Smooth muscle cell (in vitro differentiated cells): ENCODE measurements around the gene TM9SF4. TPM values are rescaled to one million over a fixed set of nuclear protein-coding genes. Genes with fewer than 3 reads are reported as not detected.

Experiments used
- DNase-seq: peaks from one replicate; lab custom pipeline; 2025; ENCODE audit not compliant: unreplicated experiment; lab: John Stamatoyannopoulos, UW
- H2AFZ ChIP-seq: fragments of 200-600 bp; sonication (generic); 2 replicates; pipeline ENCODE4 v1.6.0; 2016; ENCODE audit warnings: antibody characterized with exemption, low read depth, mild to moderate bottlenecking
- H3F3A ChIP-seq: fragments of 200-600 bp; sonication (generic); 2 replicates; pipeline ENCODE4 v1.6.0; 2017; ENCODE audit warnings: antibody characterized with exemption, low read depth
- H3K27ac ChIP-seq: fragments of 200-600 bp; sonication (generic); 2 replicates; pipeline ENCODE4 v1.5.1; 2016; ENCODE audit warnings: low read depth, mild to moderate bottlenecking
- H3K27me3 ChIP-seq: fragments of 200-600 bp; sonication (generic); 2 replicates; pipeline ENCODE4 v1.6.1; 2016; ENCODE audit warnings: low read depth, mild to moderate bottlenecking
- H3K36me3 ChIP-seq: fragments of 200-600 bp; sonication (generic); 2 replicates; pipeline ENCODE4 v1.5.1; 2016; ENCODE audit warnings: low read depth
- H3K4me1 ChIP-seq: fragments of 200-600 bp; sonication (generic); 2 replicates; pipeline ENCODE4 v1.5.1; 2016; ENCODE audit warnings: low read depth
- H3K4me2 ChIP-seq: fragments of 200-600 bp; sonication (generic); 2 replicates; pipeline ENCODE4 v1.6.0; 2016; ENCODE audit warnings: mild to moderate bottlenecking
- H3K4me3 ChIP-seq: fragments of 200-600 bp; sonication (generic); 2 replicates; pipeline ENCODE4 v1.5.1; 2016; ENCODE audit warnings: mild to moderate bottlenecking
- H3K79me2 ChIP-seq: fragments of 200-600 bp; sonication (generic); 2 replicates; pipeline ENCODE4 v1.6.0; 2016; ENCODE audit warnings: low read depth, mild to moderate bottlenecking
- H3K9ac ChIP-seq: fragments of 200-600 bp; sonication (generic); 2 replicates; pipeline ENCODE4 v1.6.0; 2016; ENCODE audit warnings: low read depth
- H3K9me3 ChIP-seq: fragments of 200-600 bp; sonication (generic); replicated peaks from 2 replicates; pipeline ENCODE4 v1.5.1; 2016; ENCODE audit warnings: low read depth
- H4K20me1 ChIP-seq: fragments of 200-600 bp; sonication (generic); 2 replicates; pipeline ENCODE4 v1.6.0; 2016; ENCODE audit warnings: low read depth
- CTCF ChIP-seq: fragments of 200-600 bp; sonication (generic); IDR thresholded peaks from 2 replicates; pipeline ENCODE4 v1.5.1; 2017; ENCODE audit warnings: borderline replicate concordance, mild to moderate bottlenecking, antibody characterized with exemption; ENCODE audit not compliant: insufficient read depth, poor library complexity, severe bottlenecking
- WGBS: methylation state at CpG from one replicate; pipeline ENCODE4 v1.1.7; 2016; ENCODE audit warnings: low lambda C conversion rate; 5-methylcytosine and 5-hydroxymethylcytosine counted together
- polyA plus RNA-seq: library from polyadenylated mRNA; unstranded; fragments of >200 nt; fragmentation: Nextera tagmentation; extraction: Ambion mirVana; gene quantifications from 2 replicates; pipeline ENCODE4 v1.2.1, GENCODE V29; 2016
- total RNA-seq: library from RNA; depleted of rRNA; stranded (reverse); fragments of >200 nt; gene quantifications from 2 replicates; pipeline ENCODE4 v1.2.3, GENCODE V29; 2014

Gene TM9SF4
- total and polyA plus RNA-seq, 2 experiments from 2014 or later = 59.2 to 90.2 TPM

- Histone ChIP-seq H3K4me2 (no peak overlapping the region), H2AFZ (no peak overlapping the region), H3K9ac (no peak overlapping the region), H3K27me3 (no peaks in the 10 kb centered on the region), H3K36me3 (peaks cover 30% of the 10 kb centered on the region), H3K4me3 (no peak overlapping the region), H3F3A (no peaks in the 10 kb centered on the region), H4K20me1 (peaks cover 77% of the 10 kb centered on the region), H3K27ac (no peak overlapping the region), H3K9me3 (no peaks in the 10 kb centered on the region), H3K79me2 (peaks cover 30% of the 10 kb centered on the region), H3K4me1 (no peaks in the 10 kb centered on the region)
- 98% methylated on average over 8 of the region's 8 CpGs for WGBS
- no peak for TF ChIP-seq CTCF
- no peak for DNase-seq
Measured at GRCh38 chr20:32138921-32139320, 29.4 kb downstream of the TM9SF4 start.

- H3K9ac ChIP-seq = no peak overlapping the region
- no peaks in the 10 kb centered on the region for H3K27me3 ChIP-seq
- no peak overlapping the region for H3K27ac ChIP-seq
- H3K79me2 ChIP-seq = peaks cover 20% of the 10 kb centered on the region
- peaks cover 30% of the 10 kb centered on the region for H3K36me3 ChIP-seq
- H2AFZ ChIP-seq = no peak overlapping the region
- H4K20me1 ChIP-seq = peaks cover 66% of the 10 kb centered on the region
- no peak overlapping the region for H3K4me3 ChIP-seq
- WGBS = 97% methylated on average over 3 of the region's 3 CpGs
- H3K4me1 ChIP-seq = no peaks in the 10 kb centered on the region
- no peak for TF ChIP-seq CTCF
- no peaks in the 10 kb centered on the region for H3F3A ChIP-seq
- H3K4me2 ChIP-seq = no peak overlapping the region
- H3K9me3 ChIP-seq = no peaks in the 10 kb centered on the region
- DNase-seq = no peak
Measured at GRCh38 chr20:32139947-32140346, 30.4 kb downstream of the TM9SF4 start.

DNA sequence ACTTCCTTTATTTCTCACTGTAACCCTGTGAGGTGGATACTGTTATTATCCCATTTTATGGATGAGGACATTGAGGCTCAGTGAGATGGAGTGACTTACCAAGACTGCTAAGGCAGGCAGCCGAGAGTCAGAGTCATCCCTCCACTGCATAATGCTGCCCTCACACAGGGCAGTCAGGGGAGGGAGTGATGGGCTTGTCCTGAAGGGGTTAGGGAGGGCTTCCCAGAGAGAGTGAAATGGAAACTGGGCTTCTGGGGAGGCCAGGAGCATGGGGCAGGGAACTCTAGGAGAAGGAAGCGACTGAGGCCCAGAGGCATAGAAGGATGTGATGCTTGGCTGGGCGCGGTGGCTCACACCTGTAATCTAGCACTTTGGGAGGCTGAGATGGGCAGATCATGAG is 31.1 kb downstream of the TM9SF4 start:
- no peaks in the 10 kb centered on the region for H3K27me3 ChIP-seq
- peaks cover 60% of the 10 kb centered on the region for H4K20me1 ChIP-seq
- H3K4me1 ChIP-seq = no peaks in the 10 kb centered on the region
- no peak for DNase-seq
- H3K9me3 ChIP-seq = no peaks in the 10 kb centered on the region
- no peaks in the 10 kb centered on the region for H3F3A ChIP-seq
- H3K4me3 ChIP-seq = no peak overlapping the region
- no peak overlapping the region for H3K27ac ChIP-seq
- H3K79me2 ChIP-seq = peaks cover 14% of the 10 kb centered on the region
- H3K9ac ChIP-seq = no peak overlapping the region
- no peak for TF ChIP-seq CTCF
- H2AFZ ChIP-seq = no peak overlapping the region
- WGBS = 90% methylated on average over 4 of the region's 4 CpGs
- no peak overlapping the region for H3K4me2 ChIP-seq
- H3K36me3 ChIP-seq = peaks cover 30% of the 10 kb centered on the region

- Histone ChIP-seq H2AFZ (no peak overlapping the region), H3K4me3 (no peak overlapping the region), H3K79me2 (peaks cover 14% of the 10 kb centered on the region), H3K9ac (no peak overlapping the region), H3K4me1 (no peaks in the 10 kb centered on the region), H3K27ac (no peak overlapping the region), H3K4me2 (no peak overlapping the region), H3K9me3 (no peaks in the 10 kb centered on the region), H4K20me1 (peaks cover 51% of the 10 kb centered on the region), H3F3A (no peaks in the 10 kb centered on the region), H3K27me3 (no peaks in the 10 kb centered on the region), H3K36me3 (peaks cover 29% of the 10 kb centered on the region)
- TF ChIP-seq CTCF = no peak
- no peak for DNase-seq
- 98% methylated on average over 21 of the region's 21 CpGs for WGBS
Measured at GRCh38 chr20:32141465-32141980, 32.0 kb downstream of the TM9SF4 start.
